ENCODE measurements around the gene CD81.

CD81 gene

GRCh38 chr11:2345050-2345449 is 32.1 kb upstream of the CD81 start:
- no peak for TF ChIP-seq CTCF (IDR thresholded peaks at IDR 0.05)
- Histone ChIP-seq H3K4me1 (no peaks in the 10 kb centered on the region), H3K36me3 (no peaks in the 10 kb centered on the region), H3K9me3 (peaks cover 0 to 10% (median 7%) of the 10 kb centered on the region in 3 donors), H3K27me3 (no peaks in the 10 kb centered on the region), H3K4me3 (no peak overlapping the region), H3K27ac (no peak overlapping the region)
- intact Hi-C loops (cut with DNase I; ENCODE audit: low total_unique reads) = no loop called here
- no peak for DNase-seq

- Histone ChIP-seq H3K27me3 (no peaks in the 10 kb centered on the region), H3K4me3 (no peak overlapping the region), H3K4me1 (no peaks in the 10 kb centered on the region), H3K9me3 (peaks cover 0 to 10% (median 7%) of the 10 kb centered on the region in 3 donors), H3K36me3 (no peaks in the 10 kb centered on the region), H3K27ac (no peak overlapping the region)
- intact Hi-C loops (cut with DNase I; ENCODE audit: low total_unique reads) = no loop called here
- no peak for DNase-seq
- TF ChIP-seq CTCF (IDR thresholded peaks at IDR 0.05) = no peak
Measured at GRCh38 chr11:2346014-2346413, 31.1 kb upstream of the CD81 start.

GRCh38 chr11:2346586-2347307 is 30.4 kb upstream of the CD81 start:
- H3K36me3 ChIP-seq = no peaks in the 10 kb centered on the region
- no peak overlapping the region for H3K27ac ChIP-seq
- H3K4me3 ChIP-seq = no peak overlapping the region
- peaks cover 0 to 10% (median 7%) of the 10 kb centered on the region in 3 donors for H3K9me3 ChIP-seq
- intact Hi-C loops (cut with DNase I; ENCODE audit: low total_unique reads) = no loop called here
- no peak for TF ChIP-seq CTCF (IDR thresholded peaks at IDR 0.05)
- no peaks in the 10 kb centered on the region for H3K4me1 ChIP-seq
- no peaks in the 10 kb centered on the region for H3K27me3 ChIP-seq
- no peak for DNase-seq

GRCh38 chr11:2347308-2347830 is 29.7 kb upstream of the CD81 start:
- no peak for TF ChIP-seq CTCF (IDR thresholded peaks at IDR 0.05)
- H3K4me3 ChIP-seq = no peak overlapping the region
- no peaks in the 10 kb centered on the region for H3K36me3 ChIP-seq
- no peaks in the 10 kb centered on the region for H3K27me3 ChIP-seq
- intact Hi-C loops (cut with DNase I; ENCODE audit: low total_unique reads) = no loop called here
- DNase-seq = no peak
- peaks cover 0 to 10% (median 7%) of the 10 kb centered on the region in 3 donors for H3K9me3 ChIP-seq
- no peaks in the 10 kb centered on the region for H3K4me1 ChIP-seq
- no peak overlapping the region for H3K27ac ChIP-seq

GRCh38 chr11:2348986-2349385 is 28.1 kb upstream of the CD81 start:
- Histone ChIP-seq H3K9me3 (peaks cover 0 to 10% (median 7%) of the 10 kb centered on the region in 3 donors), H3K4me3 (no peak overlapping the region), H3K36me3 (no peaks in the 10 kb centered on the region), H3K4me1 (no peaks in the 10 kb centered on the region), H3K27me3 (no peaks in the 10 kb centered on the region), H3K27ac (no peak overlapping the region)
- no peak for TF ChIP-seq CTCF (IDR thresholded peaks at IDR 0.05)
- intact Hi-C loops (cut with DNase I; ENCODE audit: low total_unique reads) = no loop called here
- DNase-seq = no peak
